ENCODE results near the gene SPO11. TPM values are rescaled to one million over a fixed set of nuclear protein-coding genes. Genes with fewer than 3 reads are reported as not detected.
A peak's percentile ranks its signal among the peaks of the same experiment; 100 is the strongest.

The SPO11 gene
- total and polyA plus RNA-seq, 2 of the 13 experiments (the other 11 are each of a cell fraction or from before 2014, with no cell fraction given), result not detected

- TF ChIP-seq, protein P1, sequence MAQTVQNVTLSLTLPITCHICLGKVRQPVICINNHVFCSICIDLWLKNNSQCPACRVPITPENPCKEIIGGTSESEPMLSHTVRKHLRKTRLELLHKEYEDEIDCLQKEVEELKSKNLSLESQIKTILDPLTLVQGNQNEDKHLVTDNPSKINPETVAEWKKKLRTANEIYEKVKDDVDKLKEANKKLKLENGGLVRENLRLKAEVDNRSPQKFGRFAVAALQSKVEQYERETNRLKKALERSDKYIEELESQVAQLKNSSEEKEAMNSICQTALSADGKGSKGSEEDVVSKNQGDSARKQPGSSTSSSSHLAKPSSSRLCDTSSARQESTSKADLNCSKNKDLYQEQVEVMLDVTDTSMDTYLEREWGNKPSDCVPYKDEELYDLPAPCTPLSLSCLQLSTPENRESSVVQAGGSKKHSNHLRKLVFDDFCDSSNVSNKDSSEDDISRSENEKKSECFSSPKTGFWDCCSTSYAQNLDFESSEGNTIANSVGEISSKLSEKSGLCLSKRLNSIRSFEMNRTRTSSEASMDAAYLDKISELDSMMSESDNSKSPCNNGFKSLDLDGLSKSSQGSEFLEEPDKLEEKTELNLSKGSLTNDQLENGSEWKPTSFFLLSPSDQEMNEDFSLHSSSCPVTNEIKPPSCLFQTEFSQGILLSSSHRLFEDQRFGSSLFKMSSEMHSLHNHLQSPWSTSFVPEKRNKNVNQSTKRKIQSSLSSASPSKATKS (CRISPR knock-in tag; IDR thresholded peaks at IDR 0.05), result no peak
- TF ChIP-seq TFAP4 (IDR thresholded peaks at IDR 0.05; ENCODE audit: borderline replicate concordance, low read depth), result 0 out of 2 replicates have a peak, but pooled peaks have one; percentile 11
- peak; percentile 55; the same call in 1 of the 2 replicates for TF ChIP-seq THAP11 (CRISPR knock-in tag; IDR thresholded peaks at IDR 0.05)
- TF ChIP-seq ZNF629 (CRISPR knock-in tag; conservative IDR thresholded peaks at IDR 0.05), result peak; percentile 95
- TF ChIP-seq, protein P2, sequence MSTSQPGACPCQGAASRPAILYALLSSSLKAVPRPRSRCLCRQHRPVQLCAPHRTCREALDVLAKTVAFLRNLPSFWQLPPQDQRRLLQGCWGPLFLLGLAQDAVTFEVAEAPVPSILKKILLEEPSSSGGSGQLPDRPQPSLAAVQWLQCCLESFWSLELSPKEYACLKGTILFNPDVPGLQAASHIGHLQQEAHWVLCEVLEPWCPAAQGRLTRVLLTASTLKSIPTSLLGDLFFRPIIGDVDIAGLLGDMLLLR (CRISPR knock-in tag; IDR thresholded peaks at IDR 0.05), result 0 out of 2 replicates have a peak, but pooled peaks have one; percentile 51
- TF ChIP-seq CEBPB (IDR thresholded peaks at IDR 0.05; ENCODE audit: borderline replicate concordance, low read depth, low read length), result no peak
- peak; percentile 25; the same call in 1 of the 2 replicates for TF ChIP-seq ZNF350 (CRISPR knock-in tag; IDR thresholded peaks at IDR 0.05; ENCODE audit: borderline replicate concordance, low read depth)
- 0 out of 2 replicates have a peak, but pooled peaks have one; percentile 38 for TF ChIP-seq CBX5 (CRISPR knock-in tag; IDR thresholded peaks at IDR 0.05; ENCODE audit: borderline replicate concordance)
- peak; percentile 53; the same call in 1 of the 2 replicates for TF ChIP-seq CAMTA2 (CRISPR knock-in tag; IDR thresholded peaks at IDR 0.05; ENCODE audit: borderline replicate concordance)
- TF ChIP-seq ZBTB14 (CRISPR knock-in tag; IDR thresholded peaks at IDR 0.05), result no peak
- TF ChIP-seq MLLT10 (CRISPR knock-in tag; IDR thresholded peaks at IDR 0.05), result no peak
- TF ChIP-seq RORA (CRISPR knock-in tag; IDR thresholded peaks at IDR 0.05), result no peak
- TF ChIP-seq NCOA5 (CRISPR knock-in tag; IDR thresholded peaks at IDR 0.05), result no peak
- no peak for TF ChIP-seq ZNF296 (CRISPR knock-in tag; conservative IDR thresholded peaks at IDR 0.05)
- TF ChIP-seq GATAD1 (CRISPR knock-in tag; IDR thresholded peaks at IDR 0.05), result peak; percentile 51; the same call in 1 of the 2 replicates
- TF ChIP-seq ZNF781 (CRISPR knock-in tag; IDR thresholded peaks at IDR 0.05; ENCODE audit: borderline replicate concordance, not compliant biosample characterization), result no peak
- TF ChIP-seq ZBTB37 (CRISPR knock-in tag; IDR thresholded peaks at IDR 0.05), result no peak
- TF ChIP-seq ZNF256 (CRISPR knock-in tag; conservative IDR thresholded peaks at IDR 0.05), result no peak
- TF ChIP-seq DR1 (CRISPR knock-in tag; IDR thresholded peaks at IDR 0.05), result no peak
- TF ChIP-seq, protein P3, sequence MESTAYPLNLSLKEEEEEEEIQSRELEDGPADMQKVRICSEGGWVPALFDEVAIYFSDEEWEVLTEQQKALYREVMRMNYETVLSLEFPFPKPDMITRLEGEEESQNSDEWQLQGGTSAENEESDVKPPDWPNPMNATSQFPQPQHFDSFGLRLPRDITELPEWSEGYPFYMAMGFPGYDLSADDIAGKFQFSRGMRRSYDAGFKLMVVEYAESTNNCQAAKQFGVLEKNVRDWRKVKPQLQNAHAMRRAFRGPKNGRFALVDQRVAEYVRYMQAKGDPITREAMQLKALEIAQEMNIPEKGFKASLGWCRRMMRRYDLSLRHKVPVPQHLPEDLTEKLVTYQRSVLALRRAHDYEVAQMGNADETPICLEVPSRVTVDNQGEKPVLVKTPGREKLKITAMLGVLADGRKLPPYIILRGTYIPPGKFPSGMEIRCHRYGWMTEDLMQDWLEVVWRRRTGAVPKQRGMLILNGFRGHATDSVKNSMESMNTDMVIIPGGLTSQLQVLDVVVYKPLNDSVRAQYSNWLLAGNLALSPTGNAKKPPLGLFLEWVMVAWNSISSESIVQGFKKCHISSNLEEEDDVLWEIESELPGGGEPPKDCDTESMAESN (CRISPR knock-in tag; conservative IDR thresholded peaks at IDR 0.05), result peak; percentile 65; the same call in 1 of the 2 replicates
These were observed 52.2 kb downstream of the SPO11 start (continued) for GRCh38 chr20:57381596-57382503.
